Cerebellar nuclear complex (tissue), 1 donor: ENCODE results near the gene GALP.
"Not testable (repeated sequence)": the region's sequence is repeated elsewhere in the genome, so short reads cannot be mapped to it uniquely, and the experiment has no call there.

Experiments used
- DNase-seq, 2 experiments: peaks; one replicate each; lab custom pipeline; 2025; lab: John Stamatoyannopoulos, UW

GALP gene

DNA sequence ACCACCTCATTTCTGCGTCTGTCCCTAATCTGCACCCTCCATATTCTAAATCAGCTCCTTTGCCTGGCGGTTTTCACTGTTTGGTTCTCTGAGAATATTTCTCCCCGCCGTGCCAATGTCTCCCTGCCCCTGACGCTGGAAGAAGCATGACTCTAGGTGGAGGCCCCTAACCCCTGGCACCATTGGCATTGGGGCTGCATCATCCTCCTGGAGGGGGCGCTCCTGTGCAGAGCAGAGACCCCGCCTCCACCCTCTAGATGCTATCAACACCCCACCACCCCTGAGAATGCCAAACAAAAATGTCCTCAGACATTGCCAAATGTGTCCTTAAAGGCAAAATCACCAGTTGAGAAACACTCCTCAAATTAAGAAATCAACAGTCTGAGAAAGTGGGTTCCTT lies 15.3 kb downstream of the GALP start:
- DNase-seq: no peak

DNA sequence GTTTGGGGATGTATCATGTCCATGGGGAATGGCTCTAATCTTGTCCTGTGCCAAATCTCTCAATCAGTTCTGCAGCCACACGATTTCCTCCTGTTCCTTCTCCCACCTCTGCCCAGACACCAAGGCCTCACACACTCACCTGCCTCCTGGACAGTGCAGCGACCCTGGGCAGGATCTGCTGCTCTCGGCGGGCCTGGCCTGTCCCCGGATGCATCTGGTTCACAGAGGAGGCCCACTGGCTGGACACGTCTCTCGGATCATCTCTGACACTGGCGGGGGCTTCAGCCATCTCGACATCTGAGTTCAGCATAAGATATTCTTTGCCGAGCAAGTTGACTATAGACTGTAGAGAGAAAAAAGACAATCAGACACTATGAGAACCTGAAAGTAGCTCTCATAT lies 15.9 kb downstream of the GALP start:
- DNase-seq: no peak

DNA sequence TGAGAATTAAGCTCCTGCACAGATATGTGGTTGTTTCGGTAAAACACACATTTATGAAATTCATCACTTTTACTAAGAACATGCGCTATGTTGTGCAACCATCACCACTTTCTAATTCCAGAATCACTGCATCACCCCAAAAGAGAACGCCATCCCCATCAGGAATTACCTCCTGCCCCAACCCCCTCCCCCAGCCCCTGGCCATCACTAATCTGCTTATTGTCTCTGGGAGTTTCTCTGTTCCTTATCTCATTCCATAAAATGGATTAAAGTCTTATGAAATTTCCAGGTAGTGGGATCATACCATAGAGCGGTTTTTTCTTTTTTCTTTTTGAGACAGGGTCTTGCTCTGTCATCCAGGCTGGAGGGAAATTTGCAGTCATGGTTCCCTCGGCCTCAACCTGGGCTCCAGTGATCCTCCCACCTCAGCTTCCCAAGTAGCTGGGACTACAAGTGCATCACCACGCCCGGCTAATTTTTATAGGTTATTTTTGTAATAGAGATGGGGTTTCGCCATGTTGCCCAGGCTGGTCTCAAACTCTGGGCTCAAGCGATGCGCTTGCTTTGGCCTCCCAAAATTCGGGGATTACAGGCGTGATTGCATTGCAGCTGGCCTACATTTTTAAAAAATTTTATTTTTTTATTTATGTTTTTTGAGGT lies 18.3 kb downstream of the GALP start:
- no peak for DNase-seq

DNA sequence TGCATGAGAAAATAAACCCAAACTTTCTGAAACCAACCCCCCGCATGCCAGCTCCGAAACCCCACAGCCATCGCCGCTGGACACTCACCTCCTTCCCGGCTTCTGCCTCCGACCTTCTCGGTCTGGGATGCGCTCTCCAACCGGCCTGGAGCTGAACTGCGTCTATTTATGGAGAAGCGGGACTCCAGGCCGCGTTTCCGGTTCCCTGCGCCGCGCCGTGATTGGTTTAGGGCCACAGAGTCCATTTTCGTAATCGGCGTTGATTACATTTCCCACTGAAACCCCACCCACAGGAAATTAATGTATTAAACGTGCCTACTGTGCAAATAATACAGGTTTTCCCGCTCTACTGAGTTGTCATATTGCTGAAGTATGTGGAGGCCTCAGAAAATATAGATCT lies 21.8 kb downstream of the GALP start, which contains the start of gene ZSCAN5B:
TSS of gene ZSCAN5B (minus strand) at position 138 of the 400 bp plus-strand sequence. CDS start 4,731 bp downstream, outside the sequence.
- DNase-seq: not testable (repeated sequence)

DNA sequence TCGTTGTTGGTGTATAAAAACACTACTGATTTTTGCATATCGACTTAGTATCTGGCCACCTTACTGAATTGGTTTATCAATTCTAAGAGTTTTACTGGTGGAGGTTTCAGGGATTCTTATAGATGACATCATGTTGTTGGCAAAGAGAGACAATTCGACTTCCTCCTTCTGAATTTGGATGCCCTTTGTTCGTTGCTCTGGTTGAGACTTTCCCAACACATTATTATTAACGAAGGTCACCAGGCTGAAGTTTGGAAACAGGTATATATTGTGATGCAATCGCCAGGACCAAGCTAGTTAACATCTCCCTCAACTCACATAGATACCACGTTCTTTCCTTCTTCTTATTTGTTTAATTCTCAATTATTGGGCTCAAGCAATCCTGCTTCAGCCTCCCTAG lies 23.9 kb downstream of the GALP start:
- DNase-seq: no peak

DNA sequence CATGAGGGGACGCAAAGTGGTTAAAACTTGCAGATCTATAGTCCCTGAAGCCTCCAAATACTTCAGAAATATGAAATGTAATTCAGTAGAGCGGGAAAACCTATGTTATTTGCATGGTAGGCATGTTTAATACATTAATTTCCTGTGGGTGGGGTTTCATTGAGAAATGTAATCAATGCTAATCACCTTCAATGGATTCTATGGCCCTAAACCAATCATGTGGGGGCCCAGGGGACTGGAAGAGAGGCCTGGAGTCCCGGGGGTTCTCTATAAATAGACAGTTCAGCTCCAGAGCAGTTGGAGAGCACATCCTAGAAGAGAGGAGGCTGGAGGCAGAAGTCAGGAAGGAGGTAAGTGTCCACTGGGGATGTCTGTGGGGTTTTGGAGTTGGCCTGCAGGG lies 26.2 kb downstream of the GALP start, which contains the start of gene ZSCAN5C:
TSS of gene ZSCAN5C (plus strand) at position 301 of the 400 bp plus-strand sequence. CDS start 3,641 bp downstream, outside the sequence.
- DNase-seq: no peak

DNA sequence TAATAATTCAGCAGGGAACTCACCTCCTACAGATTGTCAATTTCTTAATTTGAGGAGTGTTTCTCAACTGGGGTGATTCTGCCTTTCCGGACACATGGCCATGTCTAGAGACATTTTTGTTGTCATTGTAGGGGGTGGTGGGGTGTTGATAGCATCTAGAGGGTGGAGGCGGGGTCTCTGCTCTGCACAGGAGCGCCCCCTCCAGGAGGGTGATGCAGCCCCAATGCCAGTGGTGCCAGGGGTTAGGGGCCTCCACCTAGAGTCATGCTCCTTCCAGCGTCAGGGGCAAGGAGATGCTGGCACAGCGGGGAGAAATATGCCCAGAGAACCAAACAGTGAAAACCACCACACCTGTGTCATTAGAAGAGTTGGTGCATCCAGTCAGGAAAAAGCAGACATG lies 31.8 kb downstream of the GALP start:
- not testable (repeated sequence) for DNase-seq

DNA sequence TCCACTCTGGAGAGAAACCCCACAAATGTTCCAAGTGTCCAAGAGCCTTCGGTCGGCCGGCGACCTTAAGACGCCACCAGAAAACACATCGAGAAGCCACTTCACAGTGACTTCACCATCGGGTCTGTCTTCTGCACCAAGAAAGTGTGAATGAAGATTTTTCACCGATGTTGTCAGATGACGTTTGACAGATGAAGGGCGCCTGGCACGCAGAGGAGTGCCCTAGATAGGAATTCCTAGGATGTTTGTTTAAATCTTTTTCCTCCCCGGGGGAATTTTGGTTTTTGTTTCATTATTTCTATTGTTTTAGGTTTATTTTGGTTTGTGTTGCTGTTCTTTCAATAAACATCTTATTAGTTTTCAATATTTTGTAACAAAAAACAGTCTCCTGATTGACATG lies 33.3 kb downstream of the GALP start:
- no peak for DNase-seq

DNA sequence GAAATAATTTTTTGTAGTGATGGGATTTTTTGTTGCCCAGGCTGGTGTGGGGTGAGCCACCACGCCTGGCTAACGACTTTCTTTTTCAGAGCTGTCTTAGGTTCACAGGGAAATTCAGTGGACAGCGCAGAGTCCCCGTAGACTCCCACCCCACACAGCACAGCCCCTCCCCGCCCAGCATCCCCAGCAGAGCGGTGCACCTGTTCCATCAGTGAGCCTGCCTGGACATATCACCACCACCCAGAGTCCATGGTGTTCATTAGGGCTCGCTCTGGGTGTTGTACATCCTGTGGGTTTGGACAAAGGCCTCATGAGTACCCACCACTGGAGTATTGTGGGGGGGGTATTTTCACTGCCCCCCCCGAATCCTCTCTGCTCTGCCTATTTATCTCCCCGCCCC lies 34.2 kb downstream of the GALP start:
- DNase-seq: not testable (repeated sequence)

DNA sequence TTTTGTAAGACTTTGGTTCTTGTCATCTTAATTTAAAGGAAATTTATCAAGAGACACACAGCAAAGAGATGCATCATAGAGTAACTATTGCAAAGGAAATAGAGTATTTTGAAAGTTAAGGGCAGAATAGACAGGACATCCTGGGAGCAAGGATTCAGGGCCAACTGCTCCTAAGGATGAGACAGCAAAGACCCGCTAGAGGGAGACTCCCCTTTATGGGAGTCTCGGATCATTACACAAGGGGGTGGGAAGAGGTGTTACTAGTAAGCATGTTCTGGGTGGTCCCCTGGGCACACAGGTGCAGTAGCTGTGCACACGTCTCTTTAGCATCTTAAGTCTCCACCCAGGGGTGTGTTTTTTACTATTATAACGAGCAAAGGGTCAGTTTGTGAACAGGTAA lies 35.9 kb downstream of the GALP start:
- DNase-seq: no peak

DNA sequence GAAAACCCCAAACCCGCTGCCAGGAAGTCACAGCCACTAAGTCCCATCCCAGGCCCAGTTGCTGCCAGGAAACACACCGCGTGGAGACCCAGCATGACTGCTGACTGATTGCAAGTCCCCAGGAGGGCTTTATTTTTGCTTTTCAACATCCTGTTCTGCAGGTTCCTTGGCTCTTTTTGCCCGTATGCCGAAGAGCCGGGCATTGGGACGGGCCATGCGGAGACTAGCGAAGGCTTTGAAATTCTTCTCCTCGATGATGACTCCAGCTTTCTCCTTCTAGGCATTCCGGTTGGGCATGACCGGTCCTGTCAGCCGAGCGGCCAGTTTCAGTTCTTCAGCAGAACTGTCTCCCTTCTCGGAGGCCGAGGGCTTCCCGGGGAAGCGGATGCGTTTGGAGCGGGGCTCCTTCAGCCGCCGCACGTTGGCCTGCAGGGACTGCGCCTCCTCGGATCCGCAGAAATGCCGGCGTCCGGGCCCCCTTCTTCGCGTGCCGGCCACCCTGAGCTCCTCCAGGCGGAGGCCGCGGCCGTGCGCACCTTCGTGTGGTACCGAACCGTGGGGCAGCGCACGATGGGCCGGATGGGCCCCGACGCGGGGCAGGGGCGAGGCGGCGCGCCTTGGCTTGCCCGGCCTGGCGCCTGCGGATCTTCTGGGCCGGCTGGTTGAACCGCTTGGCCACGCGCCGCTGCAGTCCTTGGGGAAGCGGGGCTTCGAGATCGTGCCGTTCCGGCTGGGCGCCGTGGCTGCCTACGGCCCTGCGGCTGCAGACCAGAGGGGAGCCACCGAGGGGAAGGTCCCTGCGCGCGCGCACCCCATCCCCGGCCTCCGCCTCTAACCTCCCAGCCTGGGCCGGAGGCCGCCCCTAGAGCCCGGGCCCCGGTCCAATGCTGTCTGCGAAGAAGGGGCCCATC lies 41.5 kb downstream of the GALP start:
- DNase-seq: no peak

DNA sequence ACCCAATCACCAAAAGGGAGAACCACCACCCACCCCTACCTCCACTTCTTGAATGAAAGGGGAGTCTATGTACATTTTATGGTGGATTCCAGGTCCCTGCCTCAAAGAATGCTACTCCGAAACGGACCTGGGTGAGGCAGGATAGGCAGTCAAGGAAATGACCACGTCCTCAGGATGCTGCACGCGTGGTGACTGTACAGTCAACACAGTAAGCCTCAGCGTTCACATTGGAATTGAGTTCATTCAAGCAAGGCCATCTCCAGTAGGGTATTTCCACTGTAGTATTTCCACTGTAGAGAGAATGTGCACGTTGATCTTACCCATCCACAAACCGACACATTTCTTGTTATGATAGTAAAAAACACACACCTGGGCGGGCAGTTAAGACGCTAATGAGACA lies 43.2 kb downstream of the GALP start:
- DNase-seq: no peak

DNA sequence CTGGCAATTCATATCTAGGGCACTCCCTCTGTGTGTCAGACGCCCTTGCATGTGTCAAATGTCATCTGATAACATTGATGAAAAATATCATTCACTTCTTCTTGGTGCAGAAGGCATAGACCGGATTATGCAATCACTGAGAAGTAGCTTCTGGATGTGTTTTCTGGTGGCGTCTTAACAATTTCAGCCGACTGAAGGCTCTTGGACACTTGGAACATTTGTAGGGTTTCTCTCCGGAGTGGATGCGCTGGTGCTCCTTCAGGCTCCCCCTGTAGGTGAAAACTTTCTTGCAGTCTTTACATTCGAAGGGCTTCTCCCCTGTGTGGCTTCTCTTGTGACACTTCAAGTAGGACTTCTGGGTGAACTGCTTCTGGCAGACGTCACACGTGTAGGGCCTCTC lies 45.6 kb downstream of the GALP start:
- DNase-seq: not testable (repeated sequence)

DNA sequence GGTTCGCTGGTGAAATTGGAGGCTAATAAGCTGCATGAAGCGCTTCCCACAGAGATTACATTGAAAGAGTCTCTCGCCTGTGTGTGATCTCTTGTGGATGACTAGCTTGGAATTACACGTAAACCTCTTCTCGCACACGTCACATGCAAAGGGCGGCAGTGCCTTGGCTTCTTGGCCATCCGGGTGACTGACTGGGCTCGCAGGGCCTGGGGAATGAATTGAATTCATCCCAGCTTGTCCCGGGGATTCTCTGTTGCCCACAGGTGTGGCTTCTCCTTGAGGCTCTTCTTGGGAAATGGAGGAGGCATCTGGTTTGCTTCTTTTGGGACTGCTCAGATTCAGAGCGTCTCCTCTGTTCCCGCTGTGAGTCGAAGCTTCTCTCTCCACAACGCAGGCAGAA lies 46.0 kb downstream of the GALP start:
- DNase-seq: no peak

DNA sequence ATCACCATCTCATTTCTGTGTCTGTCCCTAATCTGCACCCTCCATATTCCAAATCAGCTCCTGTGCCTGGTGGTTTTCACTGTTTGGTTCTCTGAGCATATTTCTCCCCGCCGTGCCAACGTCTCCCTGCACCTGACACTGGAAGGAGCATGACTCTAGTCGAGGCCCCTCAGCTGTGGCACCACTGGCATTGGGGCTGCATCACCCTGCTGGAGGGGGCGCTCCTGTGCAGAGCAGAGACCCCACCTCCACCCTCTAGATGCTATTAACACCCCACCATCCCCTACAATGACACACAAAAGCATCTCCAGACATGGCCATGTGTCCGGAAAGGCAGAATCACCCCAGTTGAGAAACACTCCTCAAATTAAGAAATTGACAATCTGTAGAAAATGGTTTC lies 47.1 kb downstream of the GALP start:
- no peak for DNase-seq

DNA sequence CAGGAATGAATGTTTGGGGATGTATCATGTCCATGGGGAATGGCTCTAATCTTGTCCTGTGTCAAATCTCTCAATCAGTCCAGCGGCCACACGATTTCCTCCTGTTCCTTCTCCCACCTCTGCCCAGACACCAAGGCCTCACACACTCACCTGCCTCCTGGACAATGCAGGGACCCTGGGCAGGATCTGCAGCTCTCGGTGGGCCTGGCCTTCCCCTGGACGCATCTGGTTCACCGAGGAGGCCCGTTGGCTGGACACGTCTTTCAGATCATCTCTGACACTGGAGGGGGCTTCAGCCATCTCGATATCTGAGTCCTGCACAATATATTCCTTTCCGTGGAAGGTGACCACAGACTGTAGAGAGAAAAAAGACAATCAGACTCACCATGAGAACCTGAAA lies 47.7 kb downstream of the GALP start:
- DNase-seq: no peak
